Neural crest cell (in vitro differentiated cells): Measurements from ENCODE around the gene GJA5. TPM values are rescaled to one million over a fixed set of nuclear protein-coding genes. Genes with fewer than 3 reads are reported as not detected.

Source experiments
- DNase-seq: peaks from one replicate; pipeline ENCODE4 v3.0.0; 2021; ENCODE audit warnings: low read depth, mixed read lengths, low spot score
- H3K27ac Mint-ChIP-seq: one replicate; pipeline ENCODE4 v1.8.0; 2021; ENCODE audit warnings: mild to moderate bottlenecking, mixed read lengths; ENCODE audit not compliant: unreplicated experiment
- H3K27me3 Mint-ChIP-seq: 2 replicates; pipeline ENCODE4 v1.8.0; 2021; ENCODE audit warnings: low read depth, mild to moderate bottlenecking, mixed read lengths
- H3K36me3 Mint-ChIP-seq: 2 replicates; pipeline ENCODE4 v1.8.0; 2021; ENCODE audit warnings: low read depth, mild to moderate bottlenecking, mixed read lengths
- H3K4me1 Mint-ChIP-seq: 2 replicates; pipeline ENCODE4 v1.8.0; 2021; ENCODE audit warnings: mixed read lengths
- H3K4me3 Mint-ChIP-seq: one replicate; pipeline ENCODE4 v1.8.0; 2021; ENCODE audit warnings: mild to moderate bottlenecking, mixed read lengths
- H3K9me3 Mint-ChIP-seq: 2 replicates; pipeline ENCODE4 v1.8.0; 2021; ENCODE audit warnings: mixed read lengths
- CTCF ChIP-seq: fragments of 200-600 bp; sonication (generic); conservative IDR thresholded peaks from 2 replicates; pipeline ENCODE4 v1.5.0; 2021; ENCODE audit warnings: antibody characterized with exemption, mild to moderate bottlenecking
- total RNA-seq: library from RNA; stranded (reverse); gene quantifications from 2 replicates; pipeline ENCODE4 v1.2.1, GENCODE V29; 2021

Gene GJA5
- total RNA-seq, 1 donor from 2014 or later, result 1.2 TPM

DNA sequence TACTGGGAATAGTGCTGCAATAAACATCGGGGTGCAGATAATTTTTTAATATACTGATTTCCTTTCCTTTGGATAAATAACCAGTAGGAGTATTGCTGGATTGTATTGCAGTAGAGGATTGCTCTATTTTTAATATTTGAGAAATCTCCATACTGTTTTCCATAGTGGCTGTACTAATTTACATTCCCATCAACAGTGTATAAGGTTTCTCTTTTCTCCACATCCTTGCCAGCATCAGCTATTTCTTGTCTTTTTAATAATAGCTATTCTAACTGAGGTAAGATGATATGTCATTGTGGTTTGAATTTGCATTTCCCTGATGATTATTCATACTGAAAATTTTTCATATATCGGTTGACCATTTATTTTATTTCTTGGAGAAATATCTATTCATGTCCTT, 31.1 kb downstream of the GJA5 start:
- peaks cover 6% of the 10 kb centered on the region for H3K9me3 Mint-ChIP-seq
- H3K27me3 Mint-ChIP-seq, result no peaks in the 10 kb centered on the region
- H3K27ac Mint-ChIP-seq, result no peak overlapping the region
- no peak for DNase-seq
- peaks cover 8% of the 10 kb centered on the region for H3K4me1 Mint-ChIP-seq
- H3K36me3 Mint-ChIP-seq, result no peaks in the 10 kb centered on the region
- TF ChIP-seq CTCF, result no peak
- H3K4me3 Mint-ChIP-seq, result no peak overlapping the region

DNA sequence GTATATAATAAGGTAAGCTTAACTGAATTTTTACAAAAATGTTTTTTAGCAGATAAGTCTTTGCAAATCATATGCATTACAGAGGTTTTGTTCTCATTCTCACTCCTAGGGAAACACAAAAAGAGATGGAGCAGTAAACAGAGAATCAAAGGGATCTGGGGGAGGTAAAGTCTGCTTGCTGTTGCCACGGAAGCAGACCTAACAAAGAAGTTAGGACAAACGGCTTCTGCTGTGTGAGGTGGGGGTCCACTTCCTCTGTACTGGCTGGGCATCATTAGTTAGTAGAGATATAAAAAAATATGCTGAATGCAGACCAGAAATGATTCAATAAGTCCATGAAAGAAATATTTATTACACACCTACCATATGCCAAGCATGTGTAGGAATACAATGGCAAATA, 34.2 kb downstream of the GJA5 start:
- H3K4me3 Mint-ChIP-seq, result no peak overlapping the region
- H3K36me3 Mint-ChIP-seq, result no peaks in the 10 kb centered on the region
- H3K9me3 Mint-ChIP-seq, result no peaks in the 10 kb centered on the region
- DNase-seq, result no peak
- no peak overlapping the region for H3K27ac Mint-ChIP-seq
- TF ChIP-seq CTCF, result no peak
- H3K27me3 Mint-ChIP-seq, result peaks cover 3% of the 10 kb centered on the region
- H3K4me1 Mint-ChIP-seq, result peaks cover 8% of the 10 kb centered on the region

GRCh38 chr1:147725685-147726084, 34.7 kb downstream of the GJA5 start:
- no peak for DNase-seq
- TF ChIP-seq CTCF, result no peak
- Mint-ChIP-seq H3K9me3 (no peaks in the 10 kb centered on the region), H3K36me3 (no peaks in the 10 kb centered on the region), H3K27ac (no peak overlapping the region), H3K4me1 (peaks cover 8% of the 10 kb centered on the region), H3K4me3 (no peak overlapping the region), H3K27me3 (peaks cover 3% of the 10 kb centered on the region)

GRCh38 chr1:147723691-147724323, 36.6 kb downstream of the GJA5 start:
- Mint-ChIP-seq H3K4me3 (no peak overlapping the region), H3K36me3 (no peaks in the 10 kb centered on the region), H3K27ac (no peak overlapping the region), H3K9me3 (peaks cover 1% of the 10 kb centered on the region), H3K4me1 (peaks cover 8% of the 10 kb centered on the region), H3K27me3 (peaks cover 3% of the 10 kb centered on the region)
- DNase-seq, result peak; percentile 3
- TF ChIP-seq CTCF, result peak; percentile 63

- Mint-ChIP-seq H3K9me3 (peaks cover 4% of the 10 kb centered on the region), H3K4me1 (peaks cover 8% of the 10 kb centered on the region), H3K4me3 (no peak overlapping the region), H3K36me3 (no peaks in the 10 kb centered on the region), H3K27ac (no peak overlapping the region), H3K27me3 (peaks cover 3% of the 10 kb centered on the region)
- TF ChIP-seq CTCF, result no peak
- no peak for DNase-seq
Observed at GRCh38 chr1:147722124-147722523, 38.3 kb downstream of the GJA5 start.

GRCh38 chr1:147721716-147722115, 38.7 kb downstream of the GJA5 start:
- no peak for TF ChIP-seq CTCF
- Mint-ChIP-seq H3K27ac (no peak overlapping the region), H3K4me1 (peaks cover 8% of the 10 kb centered on the region), H3K9me3 (peaks cover 5% of the 10 kb centered on the region), H3K4me3 (no peak overlapping the region), H3K27me3 (peaks cover 3% of the 10 kb centered on the region), H3K36me3 (no peaks in the 10 kb centered on the region)
- no peak for DNase-seq
